CD4-positive, alpha-beta memory T cell (primary cell): Measurements from ENCODE around the gene SPATA33. TPM values are rescaled to one million over a fixed set of nuclear protein-coding genes. Genes with fewer than 3 reads are reported as not detected.
"Not testable (repeated sequence)": the region's sequence is repeated elsewhere in the genome, so short reads cannot be mapped to it uniquely, and the experiment has no call there.

Source experiments
- CTCF ChIA-PET: fragments of 350-600 bp; sonication (Branson Sonifier 250); formaldehyde crosslinking; loops from one replicate; lab custom pipeline; 2021; ENCODE audit warnings: inconsistent platforms; ENCODE audit not compliant: partially characterized antibody; lab: Charles Lee
- POLR2A ChIA-PET: fragments of 350-600 bp; sonication (Branson Sonifier 250); formaldehyde crosslinking; loops from one replicate; lab custom pipeline; 2021; ENCODE audit not compliant: partially characterized antibody; lab: Charles Lee
- DNase-seq, 5 donors: peaks; one replicate each; pipeline versions ENCODE4 v3.0.0 to v3.0.0-alpha.2; 2020 to 2022; ENCODE audit warnings: mixed read lengths in 1 of 5
- H3K27ac ChIP-seq: one replicate; pipeline ENCODE4 v1.7.0; 2013; ENCODE audit warnings: low read depth, low read length
- H3K27me3 ChIP-seq: 2 replicates; pipeline ENCODE4 v1.7.0; 2013; ENCODE audit warnings: mild to moderate bottlenecking, low read length, moderate library complexity; ENCODE audit not compliant: insufficient read depth
- H3K36me3 ChIP-seq: 2 replicates; pipeline ENCODE4 v1.7.0; 2013; ENCODE audit warnings: mild to moderate bottlenecking, low read length, moderate library complexity; ENCODE audit not compliant: insufficient read depth
- H3K4me1 ChIP-seq: 2 replicates; pipeline ENCODE4 v1.7.0; 2013; ENCODE audit warnings: mild to moderate bottlenecking, low read length, moderate library complexity; ENCODE audit not compliant: insufficient read depth
- H3K4me3 ChIP-seq, 2 donors: one replicate each; pipeline ENCODE4 v1.7.0; 2013; ENCODE audit warnings: low read length in 2 of 2, mild to moderate bottlenecking in 1 of 2
- H3K9me3 ChIP-seq, 2 donors: one replicate each; pipeline ENCODE4 v1.7.0; 2013; ENCODE audit warnings: low read length in 2 of 2, control low read depth in 1 of 2; ENCODE audit not compliant: control insufficient read depth in 1 of 2
- H3K27ac Mint-ChIP-seq, 7 donors: one replicate each; pipeline ENCODE4 v1.8.0; 2020 to 2021; ENCODE audit warnings: mixed read lengths in 7 of 7, mild to moderate bottlenecking in 6 of 7, inconsistent platforms in 3 of 7, moderate library complexity in 3 of 7
- H3K27me3 Mint-ChIP-seq, 2 donors: one replicate each; pipeline ENCODE4 v1.8.0; 2020 to 2021; ENCODE audit warnings: mixed read lengths in 2 of 2
- H3K36me3 Mint-ChIP-seq, 2 donors: one replicate each; pipeline ENCODE4 v1.8.0; 2020 to 2021; ENCODE audit warnings: mixed read lengths in 2 of 2, inconsistent platforms in 1 of 2, mild to moderate bottlenecking in 1 of 2
- H3K4me1 Mint-ChIP-seq, 4 donors: one replicate each; pipeline ENCODE4 v1.8.0; 2020 to 2021; ENCODE audit warnings: mixed read lengths in 4 of 4, mild to moderate bottlenecking in 1 of 4
- H3K4me3 Mint-ChIP-seq, 8 donors: one replicate each; pipeline ENCODE4 v1.8.0; 2020 to 2021; ENCODE audit warnings: mixed read lengths in 8 of 8, mild to moderate bottlenecking in 7 of 8, moderate library complexity in 6 of 8, inconsistent platforms in 3 of 8
- H3K9me3 Mint-ChIP-seq, 8 donors: one replicate each; pipeline ENCODE4 v1.8.0; 2020 to 2021; ENCODE audit warnings: mixed read lengths in 8 of 8, mild to moderate bottlenecking in 5 of 8, inconsistent platforms in 3 of 8, moderate library complexity in 1 of 8
- intact Hi-C: fragments of 100-400 bp; cut with micrococcal nuclease; formaldehyde crosslinking; loops from one replicate; pipeline ENCODE4 v1.15.1; 2023
- polyA plus RNA-seq, 2 donors: library from polyadenylated mRNA; unstranded; fragments of 300-500 nt; fragmentation: Illumina TruSeq; gene quantifications; one replicate each; pipeline ENCODE4 v1.2.3, GENCODE V29; 2021
- total RNA-seq, 2 experiments: library from RNA; stranded (reverse); gene quantifications; one replicate each; pipeline ENCODE4 v1.2.3, GENCODE V29; 2021

Gene SPATA33
- total and polyA plus RNA-seq, 4 experiments from 2014 or later, result 2.5 to 10.5 (median 7.2) TPM

GRCh38 chr16:89667633-89668032, 10.0 kb downstream of the SPATA33 start:
- CTCF ChIA-PET, result no interaction called here
- Histone ChIP-seq H3K27ac (no peak overlapping the region), H3K4me1 (no peaks in the 10 kb centered on the region), H3K4me3 (no peak overlapping the region), H3K36me3 (no peaks in the 10 kb centered on the region), H3K9me3 (no peaks in the 10 kb centered on the region), H3K27me3 (no peaks in the 10 kb centered on the region)
- Mint-ChIP-seq H3K36me3 (peaks cover 0 to 4% of the 10 kb centered on the region in 2 donors), H3K4me1 (peaks cover 0 to 5% (median 4%) of the 10 kb centered on the region in 4 donors), H3K4me3 (no peak overlapping the region), H3K9me3 (no peaks in the 10 kb centered on the region), H3K27ac (no peak overlapping the region), H3K27me3 (no peaks in the 10 kb centered on the region)
- no peak for DNase-seq
- intact Hi-C loops, result no loop called here
- POLR2A ChIA-PET, result interaction anchor here (1.0 kb wide), 1 partner anchor 10 kb away, joined by 3 read pairs; the partner anchor contains the start of gene CHMP1A

GRCh38 chr16:89668790-89669158, 11.1 kb downstream of the SPATA33 start:
- H3K36me3 ChIP-seq, result no peaks in the 10 kb centered on the region
- Mint-ChIP-seq H3K4me1 (peaks cover 0 to 5% (median 4%) of the 10 kb centered on the region in 4 donors), H3K27me3 (no peaks in the 10 kb centered on the region), H3K36me3 (no peaks in the 10 kb centered on the region), H3K9me3 (no peaks in the 10 kb centered on the region), H3K27ac (peak overlapping the region in 1 of 7 donors; percentile 42), H3K4me3 (no peak overlapping the region)
- no peak overlapping the region for H3K27ac ChIP-seq
- CTCF ChIA-PET, result interaction anchor here (0.8 to 1.2 kb wide), 2 partner anchors 18 to 31 kb away, joined by 3 to 4 read pairs; partner anchors contain the start of gene CDK10
- H3K4me1 ChIP-seq, result no peaks in the 10 kb centered on the region
- no peaks in the 10 kb centered on the region for H3K27me3 ChIP-seq
- no peak for DNase-seq
- intact Hi-C loops, result no loop called here
- H3K4me3 ChIP-seq, result no peak overlapping the region
- POLR2A ChIA-PET, result no interaction called here
- no peaks in the 10 kb centered on the region for H3K9me3 ChIP-seq

GRCh38 chr16:89669755-89670154, 12.1 kb downstream of the SPATA33 start:
- H3K27ac Mint-ChIP-seq, result no peak overlapping the region
- no peak overlapping the region for H3K4me3 ChIP-seq
- no peaks in the 10 kb centered on the region for H3K36me3 Mint-ChIP-seq
- no peaks in the 10 kb centered on the region for H3K4me1 ChIP-seq
- H3K9me3 Mint-ChIP-seq, result no peaks in the 10 kb centered on the region
- POLR2A ChIA-PET, result no interaction called here
- intact Hi-C loops, result no loop called here
- no peaks in the 10 kb centered on the region for H3K27me3 Mint-ChIP-seq
- peaks cover 0 to 5% (median 4%) of the 10 kb centered on the region in 4 donors for H3K4me1 Mint-ChIP-seq
- H3K4me3 Mint-ChIP-seq, result no peak overlapping the region
- CTCF ChIA-PET, result no interaction called here
- no peak overlapping the region for H3K27ac ChIP-seq
- H3K27me3 ChIP-seq, result no peaks in the 10 kb centered on the region
- no peak for DNase-seq
- no peaks in the 10 kb centered on the region for H3K9me3 ChIP-seq
- H3K36me3 ChIP-seq, result no peaks in the 10 kb centered on the region

GRCh38 chr16:89670496-89671431, 13.1 kb downstream of the SPATA33 start:
- no peak overlapping the region for H3K27ac ChIP-seq
- H3K9me3 Mint-ChIP-seq, result no peaks in the 10 kb centered on the region
- no peaks in the 10 kb centered on the region for H3K27me3 ChIP-seq
- ChIA-PET POLR2A (interaction anchor here (0.6 kb wide), 1 partner anchor 29 kb away, joined by 3 read pairs; no protein-coding TSS in a partner anchor), CTCF (interaction anchor here (0.7 to 1.2 kb wide), 2 partner anchors 29 to 189 kb away, joined by 3 read pairs; no protein-coding TSS in a partner anchor)
- H3K36me3 ChIP-seq, result no peaks in the 10 kb centered on the region
- no peak overlapping the region for H3K27ac Mint-ChIP-seq
- H3K27me3 Mint-ChIP-seq, result no peaks in the 10 kb centered on the region
- H3K4me3 Mint-ChIP-seq, result peak overlapping the region in 1 of 8 donors; percentile 20
- no peaks in the 10 kb centered on the region for H3K4me1 ChIP-seq
- H3K4me3 ChIP-seq, result no peak overlapping the region
- H3K36me3 Mint-ChIP-seq, result no peaks in the 10 kb centered on the region
- DNase-seq, result no peak
- peaks cover 0 to 5% (median 4%) of the 10 kb centered on the region in 4 donors for H3K4me1 Mint-ChIP-seq
- no peaks in the 10 kb centered on the region for H3K9me3 ChIP-seq
- intact Hi-C loops, result no loop called here

GRCh38 chr16:89671565-89671964, 13.9 kb downstream of the SPATA33 start:
- H3K9me3 Mint-ChIP-seq, H3K36me3 ChIP-seq, H3K4me1 ChIP-seq, DNase-seq, H3K4me3 ChIP-seq, H3K27ac ChIP-seq, H3K9me3 ChIP-seq, H3K27me3 ChIP-seq, H3K4me3 Mint-ChIP-seq, H3K36me3 Mint-ChIP-seq, intact Hi-C loops, H3K27me3 Mint-ChIP-seq, H3K4me1 Mint-ChIP-seq: not testable (repeated sequence)
- peak overlapping the region in 1 of 7 donors; percentile 73 for H3K27ac Mint-ChIP-seq
- ChIA-PET POLR2A (interaction anchor here (0.6 kb wide), 1 partner anchor 29 kb away, joined by 3 read pairs; no protein-coding TSS in a partner anchor), CTCF (interaction anchor here (0.7 kb wide), 1 partner anchor 188 kb away, joined by 3 read pairs; no protein-coding TSS in a partner anchor)

- Mint-ChIP-seq H3K4me1 (peaks cover 0 to 5% (median 4%) of the 10 kb centered on the region in 4 donors), H3K36me3 (no peaks in the 10 kb centered on the region), H3K27me3 (no peaks in the 10 kb centered on the region), H3K27ac (no peak overlapping the region), H3K9me3 (no peaks in the 10 kb centered on the region), H3K4me3 (no peak overlapping the region)
- Histone ChIP-seq H3K36me3 (no peaks in the 10 kb centered on the region), H3K9me3 (no peaks in the 10 kb centered on the region), H3K27me3 (no peaks in the 10 kb centered on the region), H3K27ac (no peak overlapping the region), H3K4me3 (no peak overlapping the region), H3K4me1 (no peaks in the 10 kb centered on the region)
- intact Hi-C loops, result no loop called here
- ChIA-PET POLR2A (no interaction called here), CTCF (no interaction called here)
- DNase-seq, result no peak
Observed at GRCh38 chr16:89672177-89672941, 14.7 kb downstream of the SPATA33 start.

GRCh38 chr16:89678258-89678657, 20.6 kb downstream of the SPATA33 start:
- CTCF ChIA-PET, result interaction anchor here (1.5 kb wide), 1 partner anchor 22 kb away, joined by 5 read pairs; no protein-coding TSS in a partner anchor

More at GRCh38 chr16:89678258-89678657, 20.6 kb downstream of the SPATA33 start:
- no peaks in the 10 kb centered on the region for H3K4me1 Mint-ChIP-seq
- Histone ChIP-seq H3K27me3 (no peaks in the 10 kb centered on the region), H3K36me3 (no peaks in the 10 kb centered on the region), H3K4me3 (no peak overlapping the region), H3K9me3 (no peaks in the 10 kb centered on the region), H3K27ac (no peak overlapping the region), H3K4me1 (no peaks in the 10 kb centered on the region)
- H3K27ac Mint-ChIP-seq, result no peak overlapping the region
- POLR2A ChIA-PET, result no interaction called here
- H3K36me3 Mint-ChIP-seq, result no peaks in the 10 kb centered on the region
- peaks cover 0 to 2% (median 0%) of the 10 kb centered on the region in 8 donors for H3K9me3 Mint-ChIP-seq
- intact Hi-C loops, result no loop called here
- H3K4me3 Mint-ChIP-seq, result no peak overlapping the region
- DNase-seq, result no peak
- peaks cover 0 to 1% of the 10 kb centered on the region in 2 donors for H3K27me3 Mint-ChIP-seq
